Common myeloid progenitor, CD34-positive (primary cell): ENCODE results near the gene KCNMA1.

Experiments
- CTCF ChIA-PET: fragments of 350-600 bp; sonication (Branson Sonifier 250); formaldehyde crosslinking; loops from one replicate; lab custom pipeline; 2021; ENCODE audit warnings: antibody characterized with exemption; lab: Charles Lee
- POLR2A ChIA-PET: fragments of 350-600 bp; sonication (Branson Sonifier 250); formaldehyde crosslinking; loops from one replicate; lab custom pipeline; 2021; ENCODE audit warnings: antibody characterized with exemption; lab: Charles Lee
- DNase-seq, 3 donors: peaks; one replicate each; pipeline versions ENCODE4 v3.0.0 to v3.0.0-alpha.2; 2013
- H3K27ac ChIP-seq, 2 experiments: 1 replicate in 1 of 2; 2 replicates in 1 of 2; pipeline ENCODE4 v1.7.0; 2013; ENCODE audit warnings: inconsistent platforms in 2 of 2, low read length in 2 of 2, mild to moderate bottlenecking in 2 of 2, low read depth in 1 of 2, moderate library complexity in 1 of 2; ENCODE audit not compliant: severe bottlenecking in 2 of 2, insufficient read depth in 1 of 2, poor library complexity in 1 of 2
- H3K27me3 ChIP-seq, 5 experiments: replicated peaks in 2 of 5; 1 replicate in 3 of 5; 2 replicates in 2 of 5; pipeline versions ENCODE4 v1.6.1 to v1.7.0; 2013; ENCODE audit warnings: low read length in 4 of 5, mild to moderate bottlenecking in 2 of 5, moderate library complexity in 2 of 5, inconsistent platforms in 1 of 5; ENCODE audit not compliant: insufficient read depth in 5 of 5, control insufficient read depth in 4 of 5
- H3K36me3 ChIP-seq, 4 experiments: 1 replicate in 2 of 4; 2 replicates in 2 of 4; pipeline versions ENCODE4 v1.6.1 to v1.7.0; 2013; ENCODE audit warnings: low read length in 3 of 4, control low read depth in 1 of 4, mild to moderate bottlenecking in 1 of 4; ENCODE audit not compliant: control insufficient read depth in 4 of 4, insufficient read depth in 4 of 4
- H3K4me1 ChIP-seq, 4 experiments: 1 replicate in 3 of 4; 2 replicates in 1 of 4; pipeline versions ENCODE4 v1.6.1 to v1.7.1; 2013; ENCODE audit warnings: low read length in 3 of 4, mild to moderate bottlenecking in 3 of 4, control low read depth in 1 of 4, inconsistent platforms in 1 of 4, moderate library complexity in 1 of 4; ENCODE audit not compliant: control insufficient read depth in 4 of 4, insufficient read depth in 4 of 4; ENCODE audit errors: control extremely low read depth in 1 of 4
- H3K4me3 ChIP-seq, 7 experiments: 1 replicate in 4 of 7; 2 replicates in 3 of 7; pipeline versions ENCODE4 v1.5.1 to v1.7.0; 2013; ENCODE audit warnings: mild to moderate bottlenecking in 7 of 7, low read length in 6 of 7, moderate library complexity in 6 of 7, inconsistent platforms in 2 of 7, low read depth in 2 of 7, control low read depth in 1 of 7; ENCODE audit not compliant: insufficient read depth in 4 of 7, control insufficient read depth in 1 of 7; ENCODE audit errors: extremely low read depth in 1 of 7
- H3K9me3 ChIP-seq, 5 experiments: 1 replicate in 4 of 5; 2 replicates in 1 of 5; pipeline versions ENCODE4 v1.6.1 to v1.7.1; 2013; ENCODE audit warnings: low read length in 4 of 5, mild to moderate bottlenecking in 2 of 5, inconsistent platforms in 1 of 5, low read depth in 1 of 5, moderate library complexity in 1 of 5; ENCODE audit not compliant: control insufficient read depth in 4 of 5, insufficient read depth in 2 of 5; ENCODE audit errors: control extremely low read depth in 1 of 5
- WGBS: methylation state at CpG from one replicate; pipeline ENCODE4 v1.1.5; 2013; ENCODE audit not compliant: insufficient coverage; 5-methylcytosine and 5-hydroxymethylcytosine counted together

KCNMA1 gene

DNA sequence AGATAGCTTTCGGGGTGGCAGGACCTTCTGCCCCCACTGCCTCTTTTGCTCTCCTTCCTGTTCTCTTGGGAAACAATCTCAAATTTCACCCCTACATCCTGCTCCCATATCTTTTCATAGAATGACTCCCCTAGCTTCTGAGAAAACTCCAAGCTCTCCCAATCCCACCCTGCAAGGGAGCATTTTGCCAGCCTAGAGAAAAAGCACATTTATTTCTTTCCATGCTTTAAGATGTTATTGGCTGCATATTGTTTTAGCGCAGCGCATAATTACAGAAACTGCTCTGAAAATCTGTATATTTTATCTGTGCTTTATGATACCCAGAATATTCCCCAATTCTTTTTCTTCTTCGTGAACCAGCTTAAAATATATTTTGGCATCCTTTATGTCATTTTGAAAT, 601.3 kb downstream of the KCNMA1 start:
- H3K27ac ChIP-seq = no peak overlapping the region
- POLR2A ChIA-PET = no interaction called here
- H3K4me1 ChIP-seq = peaks cover 14 to 22% (median 18%) of the 10 kb centered on the region in 4 experiments
- CTCF ChIA-PET = no interaction called here
- DNase-seq = no peak
- no peaks in the 10 kb centered on the region for H3K36me3 ChIP-seq
- H3K9me3 ChIP-seq = no peaks in the 10 kb centered on the region
- H3K27me3 ChIP-seq = no peaks in the 10 kb centered on the region
- no peak overlapping the region for H3K4me3 ChIP-seq
- 100% methylated on average over 1 of the region's 4 CpGs for WGBS

DNA sequence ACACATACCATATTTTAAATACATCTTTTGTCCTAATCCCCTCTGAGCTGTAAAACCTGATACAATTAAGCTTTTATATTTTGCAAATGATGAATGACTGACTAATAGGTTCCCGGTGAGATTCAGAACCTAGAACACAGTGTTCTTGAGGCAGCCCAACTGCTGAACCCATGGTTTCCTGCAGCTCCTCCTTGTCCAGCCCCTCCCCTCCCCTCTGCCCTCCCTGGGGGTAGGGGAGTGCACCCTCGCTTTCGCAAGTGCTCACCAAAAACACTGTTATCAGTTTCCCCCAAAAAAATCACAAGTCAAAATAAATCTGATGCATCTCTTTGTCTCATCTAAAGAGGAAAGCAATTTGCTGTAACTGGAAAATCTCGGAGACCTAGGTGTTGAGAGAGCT, 602.8 kb downstream of the KCNMA1 start:
- H3K4me3 ChIP-seq = no peak overlapping the region
- ChIA-PET POLR2A (no interaction called here), CTCF (no interaction called here)
- DNase-seq = no peak
- WGBS = 83% methylated on average over 1 of the region's 4 CpGs
- no peaks in the 10 kb centered on the region for H3K27me3 ChIP-seq
- H3K9me3 ChIP-seq = no peaks in the 10 kb centered on the region
- H3K27ac ChIP-seq = no peak overlapping the region
- peaks cover 17 to 32% (median 23%) of the 10 kb centered on the region in 4 experiments for H3K4me1 ChIP-seq
- no peaks in the 10 kb centered on the region for H3K36me3 ChIP-seq

DNA sequence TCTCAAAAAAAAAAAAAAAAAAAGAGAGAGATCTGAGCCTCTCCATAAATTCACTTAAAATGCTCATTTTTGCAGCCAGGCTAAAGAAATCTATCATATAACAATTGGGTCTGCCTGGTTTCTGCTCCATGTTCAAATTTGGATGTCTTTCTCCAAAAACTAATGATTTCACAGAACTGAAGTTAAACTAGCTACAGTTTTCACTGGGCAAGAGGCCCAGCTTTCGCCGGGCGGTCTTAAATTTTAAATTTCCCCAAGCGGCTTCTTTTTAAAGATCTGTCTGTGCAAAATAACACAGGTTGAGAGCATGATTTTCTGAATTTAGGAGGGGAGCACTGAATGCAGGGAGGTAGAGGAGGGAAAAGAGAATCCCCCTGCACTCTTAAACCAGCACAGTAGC, 603.4 kb downstream of the KCNMA1 start:
- H3K27me3 ChIP-seq = no peaks in the 10 kb centered on the region
- no CpG with 5 or more reads among the region's 4 CpGs for WGBS
- POLR2A ChIA-PET = no interaction called here
- no peaks in the 10 kb centered on the region for H3K9me3 ChIP-seq
- CTCF ChIA-PET = no interaction called here
- no peak overlapping the region for H3K4me3 ChIP-seq
- H3K27ac ChIP-seq = no peak overlapping the region
- no peaks in the 10 kb centered on the region for H3K36me3 ChIP-seq
- DNase-seq = no peak
- H3K4me1 ChIP-seq = peaks cover 19 to 36% (median 25%) of the 10 kb centered on the region in 4 experiments

DNA sequence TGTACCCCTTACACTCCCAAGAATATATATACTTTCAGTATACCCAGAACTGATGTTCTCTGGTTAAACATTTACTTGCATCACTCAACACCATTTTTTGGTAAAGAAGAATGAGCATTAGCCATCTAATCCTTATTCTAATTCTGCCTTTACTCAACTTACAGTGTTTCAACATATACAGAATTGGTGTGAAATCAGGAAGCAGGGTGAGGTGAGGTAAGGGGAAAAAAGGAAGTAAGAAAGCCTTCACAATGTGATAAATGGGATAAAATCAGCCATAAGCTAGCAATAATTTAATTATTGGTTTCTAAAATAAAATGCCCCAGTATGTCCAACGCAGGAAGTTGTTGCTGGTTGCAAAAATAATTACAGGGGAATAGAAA, 605.4 kb downstream of the KCNMA1 start:
- H3K4me1 ChIP-seq = peaks cover 21 to 47% (median 35%) of the 10 kb centered on the region in 4 experiments
- H3K9me3 ChIP-seq = no peaks in the 10 kb centered on the region
- H3K4me3 ChIP-seq = no peak overlapping the region
- H3K27ac ChIP-seq = no peak overlapping the region
- ChIA-PET POLR2A (no interaction called here), CTCF (interaction anchor here (0.8 kb wide), 1 partner anchor 10 kb away, joined by 3 read pairs; no protein-coding TSS in a partner anchor)
- peak; percentile 9 to 56 (median 38) for DNase-seq
- H3K36me3 ChIP-seq = no peaks in the 10 kb centered on the region
- WGBS = no CpG with 5 or more reads among the region's 1 CpG
- H3K27me3 ChIP-seq = no peaks in the 10 kb centered on the region

DNA sequence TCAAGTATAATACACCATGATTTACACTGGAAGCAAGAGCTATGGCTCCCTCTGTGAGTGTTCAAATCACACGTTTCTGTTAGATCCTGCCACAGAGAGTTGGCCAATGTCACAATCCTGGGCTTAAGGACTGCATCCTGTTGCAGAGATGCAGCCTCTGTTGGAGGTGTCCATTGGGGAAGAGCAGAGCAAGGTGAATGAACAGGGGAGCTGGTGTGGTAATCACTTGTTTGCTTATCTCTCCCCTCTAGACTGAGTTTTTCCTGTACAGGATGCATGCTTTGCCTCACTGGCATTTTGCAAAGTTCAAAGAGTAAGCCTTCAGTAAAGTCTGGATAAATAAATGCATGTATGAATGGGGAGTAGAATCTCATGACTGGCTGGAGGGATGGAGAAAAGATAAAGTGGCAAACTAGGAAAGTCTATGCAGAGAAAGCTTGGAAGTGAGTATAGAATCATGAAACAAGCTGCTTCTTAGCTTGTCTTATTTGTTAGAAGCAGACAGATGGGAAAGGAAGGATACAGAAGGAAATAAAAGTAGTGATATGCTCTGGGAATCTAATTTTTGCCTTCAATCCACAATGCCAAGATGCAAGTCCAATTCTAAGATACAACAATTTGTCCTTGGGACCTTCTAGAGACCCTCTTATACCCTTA, 605.9 kb downstream of the KCNMA1 start:
- WGBS = 36% methylated on average over 1 of the region's 1 CpG
- no peak for DNase-seq
- POLR2A ChIA-PET = no interaction called here
- CTCF ChIA-PET = interaction anchor here (0.8 to 3.2 kb wide), 2 partner anchors 10 to 26 kb away, joined by 3 to 11 read pairs; no protein-coding TSS in a partner anchor
- Histone ChIP-seq H3K4me3 (no peak overlapping the region), H3K27ac (no peak overlapping the region), H3K9me3 (no peaks in the 10 kb centered on the region), H3K36me3 (no peaks in the 10 kb centered on the region), H3K27me3 (no peaks in the 10 kb centered on the region), H3K4me1 (peaks cover 21 to 52% (median 35%) of the 10 kb centered on the region in 4 experiments)

DNA sequence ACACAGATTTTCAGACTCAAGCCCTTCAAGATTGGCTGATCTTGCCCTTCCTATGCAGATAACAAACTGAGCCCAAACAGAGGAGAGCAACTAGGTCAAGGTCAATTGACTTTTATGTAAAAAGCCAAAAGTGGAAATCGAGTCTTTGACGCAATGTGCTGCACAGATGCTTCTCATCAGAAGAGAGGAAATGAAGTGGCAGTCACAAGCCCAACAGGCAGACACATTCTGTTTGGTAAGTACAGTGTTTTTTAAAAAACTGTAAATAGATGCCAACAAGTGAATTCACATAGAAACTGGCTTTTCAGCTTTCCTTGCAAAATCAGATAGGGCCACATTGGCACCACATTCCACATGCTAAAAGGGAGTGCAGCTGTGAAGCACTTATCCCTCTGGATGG, 606.6 kb downstream of the KCNMA1 start:
- CTCF ChIA-PET = interaction anchor here (1.3 to 3.2 kb wide), 2 partner anchors 9 to 25 kb away, joined by 3 to 11 read pairs; no protein-coding TSS in a partner anchor
- 92% methylated on average over 2 of the region's 2 CpGs for whole genome bisulfite sequencing
- DNase-seq = no peak

More for the DNA sequence above, 606.6 kb downstream of the KCNMA1 start:
- no peak overlapping the region for H3K27ac ChIP-seq
- no peaks in the 10 kb centered on the region for H3K27me3 ChIP-seq
- H3K4me1 ChIP-seq = peaks cover 21 to 52% (median 35%) of the 10 kb centered on the region in 4 experiments
- POLR2A ChIA-PET = no interaction called here
- H3K4me3 ChIP-seq = no peak overlapping the region
- H3K36me3 ChIP-seq = no peaks in the 10 kb centered on the region
- no peaks in the 10 kb centered on the region for H3K9me3 ChIP-seq
